Measurements from ENCODE around the gene TBC1D22A. TPM values are rescaled to one million over a fixed set of nuclear protein-coding genes. Genes with fewer than 3 reads are reported as not detected.

Gene TBC1D22A
- total and polyA plus RNA-seq, 10 of the 15 experiments (the other 5 are each of a cell fraction or from before 2014, with no cell fraction given) = 0.63 to 44.7 (median 27.4) TPM

DNA sequence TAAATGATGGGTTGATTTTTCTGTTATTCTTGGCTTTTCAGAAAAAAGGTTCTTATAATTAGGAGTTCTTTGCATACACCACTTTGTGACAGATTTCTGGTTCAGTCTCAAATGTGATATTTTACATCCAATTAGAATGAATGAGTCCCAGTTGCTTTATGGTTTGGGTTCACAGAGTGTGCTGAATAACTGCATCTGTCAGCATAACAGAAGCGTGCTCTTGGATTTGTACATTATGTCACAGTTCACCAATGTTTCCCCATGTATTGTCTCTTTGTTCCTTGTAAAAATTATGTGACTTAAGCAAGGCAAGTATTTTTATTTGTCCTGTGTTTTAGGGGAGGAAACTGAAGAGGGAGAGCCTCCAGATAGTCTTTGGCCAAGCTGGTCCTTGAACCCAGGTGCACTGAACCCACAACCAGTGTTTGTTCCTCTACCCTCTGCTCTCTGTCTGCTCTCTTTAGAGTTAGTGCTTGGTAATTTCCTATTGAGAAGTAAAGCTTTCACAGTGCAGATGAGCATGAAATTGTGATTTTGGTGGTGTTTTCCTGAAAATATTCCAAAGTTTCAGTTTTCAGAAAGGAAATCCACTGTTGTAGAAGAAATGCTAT lies 107.5 kb downstream of the TBC1D22A start:
- no peak overlapping the region for H3K4me3 ChIP-seq
- H3K9ac ChIP-seq (ENCODE audit: control insufficient read depth, insufficient read depth, low read length) = no peak overlapping the region
- H3K79me2 ChIP-seq (ENCODE audit: control insufficient read depth, insufficient read depth, low read length) = peaks cover 2% of the 10 kb centered on the region
- no peak overlapping the region for H3K27ac ChIP-seq (ENCODE audit: control insufficient read depth, insufficient read depth)
- FAIRE-seq = no peak
- H3K9me3 ChIP-seq (replicated peaks; ENCODE audit: control insufficient read depth, insufficient read depth, low read length) = peaks cover 12% of the 10 kb centered on the region
- H3K36me3 ChIP-seq (ENCODE audit: control insufficient read depth in 2 of 2, insufficient read depth in 2 of 2, low read length in 1 of 2) = peaks cover under 1 to 11% of the 10 kb centered on the region in 2 experiments; a peak in 3 of 4 replicates
- SMC1A ChIA-PET (ENCODE audit: uncharacterized antibody, unreplicated experiment) = no interaction called here
- H3K27me3 ChIP-seq (replicated peaks in 1 of 2; ENCODE audit: control insufficient read depth in 2 of 2, insufficient read depth in 2 of 2, low read length in 1 of 2) = no peaks in the 10 kb centered on the region
- H3K4me2 ChIP-seq (ENCODE audit: control insufficient read depth, insufficient read depth) = no peak overlapping the region
- no peak for TF ChIP-seq BMI1 (IDR thresholded peaks at IDR 0.05; ENCODE audit: borderline replicate concordance)
- TF ChIP-seq, protein P1, sequence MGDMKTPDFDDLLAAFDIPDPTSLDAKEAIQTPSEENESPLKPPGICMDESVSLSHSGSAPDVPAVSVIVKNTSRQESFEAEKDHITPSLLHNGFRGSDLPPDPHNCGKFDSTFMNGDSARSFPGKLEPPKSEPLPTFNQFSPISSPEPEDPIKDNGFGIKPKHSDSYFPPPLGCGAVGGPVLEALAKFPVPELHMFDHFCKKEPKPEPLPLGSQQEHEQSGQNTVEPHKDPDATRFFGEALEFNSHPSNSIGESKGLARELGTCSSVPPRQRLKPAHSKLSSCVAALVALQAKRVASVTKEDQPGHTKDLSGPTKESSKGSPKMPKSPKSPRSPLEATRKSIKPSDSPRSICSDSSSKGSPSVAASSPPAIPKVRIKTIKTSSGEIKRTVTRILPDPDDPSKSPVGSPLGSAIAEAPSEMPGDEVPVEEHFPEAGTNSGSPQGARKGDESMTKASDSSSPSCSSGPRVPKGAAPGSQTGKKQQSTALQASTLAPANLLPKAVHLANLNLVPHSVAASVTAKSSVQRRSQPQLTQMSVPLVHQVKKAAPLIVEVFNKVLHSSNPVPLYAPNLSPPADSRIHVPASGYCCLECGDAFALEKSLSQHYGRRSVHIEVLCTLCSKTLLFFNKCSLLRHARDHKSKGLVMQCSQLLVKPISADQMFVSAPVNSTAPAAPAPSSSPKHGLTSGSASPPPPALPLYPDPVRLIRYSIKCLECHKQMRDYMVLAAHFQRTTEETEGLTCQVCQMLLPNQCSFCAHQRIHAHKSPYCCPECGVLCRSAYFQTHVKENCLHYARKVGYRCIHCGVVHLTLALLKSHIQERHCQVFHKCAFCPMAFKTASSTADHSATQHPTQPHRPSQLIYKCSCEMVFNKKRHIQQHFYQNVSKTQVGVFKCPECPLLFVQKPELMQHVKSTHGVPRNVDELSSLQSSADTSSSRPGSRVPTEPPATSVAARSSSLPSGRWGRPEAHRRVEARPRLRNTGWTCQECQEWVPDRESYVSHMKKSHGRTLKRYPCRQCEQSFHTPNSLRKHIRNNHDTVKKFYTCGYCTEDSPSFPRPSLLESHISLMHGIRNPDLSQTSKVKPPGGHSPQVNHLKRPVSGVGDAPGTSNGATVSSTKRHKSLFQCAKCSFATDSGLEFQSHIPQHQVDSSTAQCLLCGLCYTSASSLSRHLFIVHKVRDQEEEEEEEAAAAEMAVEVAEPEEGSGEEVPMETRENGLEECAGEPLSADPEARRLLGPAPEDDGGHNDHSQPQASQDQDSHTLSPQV (IDR thresholded peaks at IDR 0.05) = no peak
- no peak for TF ChIP-seq HDAC6 (IDR thresholded peaks at IDR 0.05; ENCODE audit: unreplicated experiment)
- TF ChIP-seq, protein P2, sequence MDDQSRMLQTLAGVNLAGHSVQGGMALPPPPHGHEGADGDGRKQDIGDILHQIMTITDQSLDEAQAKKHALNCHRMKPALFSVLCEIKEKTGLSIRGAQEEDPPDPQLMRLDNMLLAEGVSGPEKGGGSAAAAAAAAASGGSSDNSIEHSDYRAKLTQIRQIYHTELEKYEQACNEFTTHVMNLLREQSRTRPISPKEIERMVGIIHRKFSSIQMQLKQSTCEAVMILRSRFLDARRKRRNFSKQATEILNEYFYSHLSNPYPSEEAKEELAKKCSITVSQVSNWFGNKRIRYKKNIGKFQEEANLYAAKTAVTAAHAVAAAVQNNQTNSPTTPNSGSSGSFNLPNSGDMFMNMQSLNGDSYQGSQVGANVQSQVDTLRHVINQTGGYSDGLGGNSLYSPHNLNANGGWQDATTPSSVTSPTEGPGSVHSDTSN (IDR thresholded peaks at IDR 0.05; ENCODE audit: insufficient replicate concordance, low read depth, low read length) = no peak
- TF ChIP-seq, protein P3, sequence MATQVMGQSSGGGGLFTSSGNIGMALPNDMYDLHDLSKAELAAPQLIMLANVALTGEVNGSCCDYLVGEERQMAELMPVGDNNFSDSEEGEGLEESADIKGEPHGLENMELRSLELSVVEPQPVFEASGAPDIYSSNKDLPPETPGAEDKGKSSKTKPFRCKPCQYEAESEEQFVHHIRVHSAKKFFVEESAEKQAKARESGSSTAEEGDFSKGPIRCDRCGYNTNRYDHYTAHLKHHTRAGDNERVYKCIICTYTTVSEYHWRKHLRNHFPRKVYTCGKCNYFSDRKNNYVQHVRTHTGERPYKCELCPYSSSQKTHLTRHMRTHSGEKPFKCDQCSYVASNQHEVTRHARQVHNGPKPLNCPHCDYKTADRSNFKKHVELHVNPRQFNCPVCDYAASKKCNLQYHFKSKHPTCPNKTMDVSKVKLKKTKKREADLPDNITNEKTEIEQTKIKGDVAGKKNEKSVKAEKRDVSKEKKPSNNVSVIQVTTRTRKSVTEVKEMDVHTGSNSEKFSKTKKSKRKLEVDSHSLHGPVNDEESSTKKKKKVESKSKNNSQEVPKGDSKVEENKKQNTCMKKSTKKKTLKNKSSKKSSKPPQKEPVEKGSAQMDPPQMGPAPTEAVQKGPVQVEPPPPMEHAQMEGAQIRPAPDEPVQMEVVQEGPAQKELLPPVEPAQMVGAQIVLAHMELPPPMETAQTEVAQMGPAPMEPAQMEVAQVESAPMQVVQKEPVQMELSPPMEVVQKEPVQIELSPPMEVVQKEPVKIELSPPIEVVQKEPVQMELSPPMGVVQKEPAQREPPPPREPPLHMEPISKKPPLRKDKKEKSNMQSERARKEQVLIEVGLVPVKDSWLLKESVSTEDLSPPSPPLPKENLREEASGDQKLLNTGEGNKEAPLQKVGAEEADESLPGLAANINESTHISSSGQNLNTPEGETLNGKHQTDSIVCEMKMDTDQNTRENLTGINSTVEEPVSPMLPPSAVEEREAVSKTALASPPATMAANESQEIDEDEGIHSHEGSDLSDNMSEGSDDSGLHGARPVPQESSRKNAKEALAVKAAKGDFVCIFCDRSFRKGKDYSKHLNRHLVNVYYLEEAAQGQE (IDR thresholded peaks at IDR 0.05; ENCODE audit: low read depth, low read length) = no peak
- TF ChIP-seq, protein P4, sequence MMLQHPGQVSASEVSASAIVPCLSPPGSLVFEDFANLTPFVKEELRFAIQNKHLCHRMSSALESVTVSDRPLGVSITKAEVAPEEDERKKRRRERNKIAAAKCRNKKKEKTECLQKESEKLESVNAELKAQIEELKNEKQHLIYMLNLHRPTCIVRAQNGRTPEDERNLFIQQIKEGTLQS (IDR thresholded peaks at IDR 0.05; ENCODE audit: borderline replicate concordance, extremely low read depth, low read depth, low read length) = no peak
- TF ChIP-seq ZNF274 (IDR thresholded peaks at IDR 0.05; ENCODE audit: insufficient read depth, insufficient read length) = no peak
- TF ChIP-seq CEBPB (IDR thresholded peaks at IDR 0.05; ENCODE audit: borderline replicate concordance in 1 of 2, low read depth in 2 of 2, low read length in 2 of 2) = no peak
- TF ChIP-seq NFXL1 (IDR thresholded peaks at IDR 0.05; ENCODE audit: borderline replicate concordance) = no peak
- TF ChIP-seq, protein P5, sequence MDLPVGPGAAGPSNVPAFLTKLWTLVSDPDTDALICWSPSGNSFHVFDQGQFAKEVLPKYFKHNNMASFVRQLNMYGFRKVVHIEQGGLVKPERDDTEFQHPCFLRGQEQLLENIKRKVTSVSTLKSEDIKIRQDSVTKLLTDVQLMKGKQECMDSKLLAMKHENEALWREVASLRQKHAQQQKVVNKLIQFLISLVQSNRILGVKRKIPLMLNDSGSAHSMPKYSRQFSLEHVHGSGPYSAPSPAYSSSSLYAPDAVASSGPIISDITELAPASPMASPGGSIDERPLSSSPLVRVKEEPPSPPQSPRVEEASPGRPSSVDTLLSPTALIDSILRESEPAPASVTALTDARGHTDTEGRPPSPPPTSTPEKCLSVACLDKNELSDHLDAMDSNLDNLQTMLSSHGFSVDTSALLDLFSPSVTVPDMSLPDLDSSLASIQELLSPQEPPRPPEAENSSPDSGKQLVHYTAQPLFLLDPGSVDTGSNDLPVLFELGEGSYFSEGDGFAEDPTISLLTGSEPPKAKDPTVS (IDR thresholded peaks at IDR 0.05; ENCODE audit: low read depth, low read length) = no peak
- no TSS peak for BruUV-seq (replicated peaks)
- WGBS (ENCODE audit: insufficient coverage, insufficient replicate concordance, low lambda C conversion rate, missing lambda C conversion rate) = 100% methylated on average over 1 of the region's 1 CpG
- POLR2A ChIA-PET = no interaction called here
- no peak for ATAC-seq
- CTCF ChIA-PET = no interaction called here
- no peaks in the 10 kb centered on the region for H4K20me1 ChIP-seq (ENCODE audit: control insufficient read depth, insufficient read depth)
- intact Hi-C loops (cut with micrococcal nuclease; ENCODE audit: unreplicated experiment) (no loop called here), in situ Hi-C loops (cut with MboI) (no loop called here)
- no peak overlapping the region for H2AFZ ChIP-seq (ENCODE audit: control insufficient read depth, low read depth, low read length)
- no peak for DNase-seq (ENCODE audit: low read depth, low spot score)
- no peaks in the 10 kb centered on the region for H3K4me1 ChIP-seq (ENCODE audit: control insufficient read depth, insufficient read depth, low read length)
- RAD21 ChIA-PET (ENCODE audit: unreplicated experiment) = no interaction called here

All from GM12878 (cell line).